DOHH2 (cell line): ENCODE results near the gene SVIL.

Experiments
- EZH2phosphoT487 ChIP-seq: fragments of 200-600 bp; sonication (generic); IDR thresholded peaks from 2 replicates; pipeline ENCODE4 v1.6.1; 2017; ENCODE audit warnings: borderline replicate concordance, mild to moderate bottlenecking, antibody characterized with exemption, low read length, moderate library complexity, mixed read lengths
- TF ChIP-seq, protein P1 (sequence below): fragments of 200-600 bp; sonication (generic); IDR thresholded peaks from one replicate; pipeline ENCODE4 v1.5.1; 2014; ENCODE audit warnings: antibody characterized with exemption, mild to moderate bottlenecking, low read depth, low read length; ENCODE audit not compliant: poor library complexity, severe bottlenecking

- TF ChIP-seq, protein P1, sequence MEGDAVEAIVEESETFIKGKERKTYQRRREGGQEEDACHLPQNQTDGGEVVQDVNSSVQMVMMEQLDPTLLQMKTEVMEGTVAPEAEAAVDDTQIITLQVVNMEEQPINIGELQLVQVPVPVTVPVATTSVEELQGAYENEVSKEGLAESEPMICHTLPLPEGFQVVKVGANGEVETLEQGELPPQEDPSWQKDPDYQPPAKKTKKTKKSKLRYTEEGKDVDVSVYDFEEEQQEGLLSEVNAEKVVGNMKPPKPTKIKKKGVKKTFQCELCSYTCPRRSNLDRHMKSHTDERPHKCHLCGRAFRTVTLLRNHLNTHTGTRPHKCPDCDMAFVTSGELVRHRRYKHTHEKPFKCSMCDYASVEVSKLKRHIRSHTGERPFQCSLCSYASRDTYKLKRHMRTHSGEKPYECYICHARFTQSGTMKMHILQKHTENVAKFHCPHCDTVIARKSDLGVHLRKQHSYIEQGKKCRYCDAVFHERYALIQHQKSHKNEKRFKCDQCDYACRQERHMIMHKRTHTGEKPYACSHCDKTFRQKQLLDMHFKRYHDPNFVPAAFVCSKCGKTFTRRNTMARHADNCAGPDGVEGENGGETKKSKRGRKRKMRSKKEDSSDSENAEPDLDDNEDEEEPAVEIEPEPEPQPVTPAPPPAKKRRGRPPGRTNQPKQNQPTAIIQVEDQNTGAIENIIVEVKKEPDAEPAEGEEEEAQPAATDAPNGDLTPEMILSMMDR = no peak
- TF ChIP-seq EZH2phosphoT487 = no peak
Observed at GRCh38 chr10:29635711-29636144, 957 bp upstream of the SVIL start.
